ENCODE measurements around the gene FREM2.

The FREM2 gene

DNA sequence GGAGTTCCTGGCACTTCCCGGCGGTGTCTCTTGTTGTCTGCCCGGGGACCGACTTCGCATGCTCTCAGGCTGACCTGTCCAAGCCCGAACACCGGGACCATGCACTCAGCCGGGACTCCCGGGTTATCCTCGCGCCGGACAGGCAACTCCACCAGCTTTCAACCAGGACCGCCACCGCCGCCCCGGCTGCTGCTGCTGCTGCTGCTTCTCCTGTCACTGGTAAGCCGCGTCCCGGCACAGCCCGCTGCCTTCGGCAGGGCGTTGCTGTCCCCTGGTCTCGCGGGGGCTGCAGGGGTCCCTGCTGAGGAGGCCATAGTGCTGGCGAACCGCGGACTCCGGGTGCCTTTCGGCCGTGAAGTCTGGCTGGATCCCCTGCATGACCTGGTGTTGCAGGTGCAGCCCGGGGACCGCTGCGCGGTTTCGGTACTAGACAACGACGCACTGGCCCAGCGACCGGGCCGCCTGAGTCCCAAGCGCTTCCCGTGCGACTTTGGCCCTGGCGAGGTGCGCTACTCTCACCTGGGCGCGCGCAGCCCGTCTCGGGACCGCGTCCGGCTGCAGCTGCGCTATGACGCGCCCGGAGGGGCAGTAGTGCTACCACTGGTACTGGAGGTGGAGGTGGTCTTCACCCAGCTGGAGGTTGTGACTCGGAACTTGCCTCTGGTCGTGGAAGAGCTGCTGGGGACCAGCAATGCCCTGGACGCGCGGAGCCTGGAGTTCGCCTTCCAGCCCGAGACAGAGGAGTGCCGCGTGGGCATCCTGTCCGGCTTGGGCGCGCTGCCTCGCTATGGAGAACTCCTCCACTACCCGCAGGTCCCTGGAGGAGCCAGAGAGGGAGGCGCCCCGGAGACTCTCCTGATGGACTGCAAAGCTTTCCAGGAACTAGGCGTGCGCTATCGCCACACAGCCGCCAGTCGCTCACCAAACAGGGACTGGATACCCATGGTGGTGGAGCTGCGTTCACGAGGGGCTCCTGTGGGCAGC, 661 bp downstream of the FREM2 start:
- DNase-seq (ENCODE audit: low spot score), result no peak

DNA sequence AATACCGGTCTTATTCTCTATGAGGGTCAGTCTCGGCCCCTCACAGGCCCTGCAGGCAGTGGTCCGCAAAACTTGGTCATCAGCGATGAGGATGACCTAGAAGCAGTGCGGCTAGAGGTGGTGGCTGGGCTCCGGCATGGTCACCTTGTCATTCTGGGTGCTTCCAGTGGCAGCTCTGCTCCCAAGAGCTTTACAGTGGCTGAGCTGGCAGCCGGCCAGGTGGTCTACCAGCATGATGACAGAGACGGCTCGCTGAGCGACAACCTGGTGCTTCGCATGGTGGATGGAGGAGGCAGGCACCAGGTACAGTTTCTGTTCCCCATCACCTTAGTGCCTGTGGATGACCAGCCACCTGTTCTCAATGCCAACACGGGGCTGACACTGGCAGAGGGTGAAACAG, 1.8 kb downstream of the FREM2 start:
- no peak for DNase-seq (ENCODE audit: low spot score)

DNA sequence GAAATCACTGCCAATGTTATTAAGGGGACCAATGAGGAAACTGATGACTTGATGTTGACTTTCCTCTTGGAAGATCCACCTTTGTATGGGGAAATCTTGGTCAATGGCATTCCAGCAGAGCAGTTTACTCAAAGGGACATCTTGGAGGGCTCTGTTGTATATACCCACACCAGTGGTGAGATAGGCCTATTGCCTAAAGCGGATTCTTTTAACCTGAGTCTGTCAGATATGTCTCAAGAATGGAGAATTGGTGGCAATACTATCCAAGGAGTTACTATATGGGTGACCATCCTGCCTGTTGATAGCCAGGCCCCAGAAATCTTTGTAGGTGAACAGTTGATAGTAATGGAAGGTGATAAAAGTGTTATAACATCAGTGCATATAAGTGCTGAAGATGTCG, 3.4 kb downstream of the FREM2 start:
- DNase-seq (ENCODE audit: low spot score), result no peak

DNA sequence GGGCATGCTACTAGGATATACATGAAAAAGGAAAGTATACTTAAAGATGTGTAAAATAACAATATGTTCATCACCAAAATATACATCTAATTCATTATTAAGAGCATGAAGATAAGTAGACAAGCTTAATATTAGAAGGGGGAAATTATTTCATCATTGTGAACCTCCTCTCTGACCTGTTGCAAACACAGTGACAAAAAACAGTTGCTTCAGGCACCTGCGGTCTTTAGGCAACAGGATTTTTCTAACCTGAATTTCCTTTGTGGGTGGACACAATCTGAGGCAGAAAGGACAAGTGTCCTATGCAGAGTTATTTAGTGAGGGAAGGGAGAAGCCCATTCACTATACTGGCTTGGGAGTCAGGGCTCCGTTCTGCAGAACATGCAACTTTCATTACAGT, 6.3 kb downstream of the FREM2 start:
- no peak for DNase-seq (ENCODE audit: low spot score)

DNA sequence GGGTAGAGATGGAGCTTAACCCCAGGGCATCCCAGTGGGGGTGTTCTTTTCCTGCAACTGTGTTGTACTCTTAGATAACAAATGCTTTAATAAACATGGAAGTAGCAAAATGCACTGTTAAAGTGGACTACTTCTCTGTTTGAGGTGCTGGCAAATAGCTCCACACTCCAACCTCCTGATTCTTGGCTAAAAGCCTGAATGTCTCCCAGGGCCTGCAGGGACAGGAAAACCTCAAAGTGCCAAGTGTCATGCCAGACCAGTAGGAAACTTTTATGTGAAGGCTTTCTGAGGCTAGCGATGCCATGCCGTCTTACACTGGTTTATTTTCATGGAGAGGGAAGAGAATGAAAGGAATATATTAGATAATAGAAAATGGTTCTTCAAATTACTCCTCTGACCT, 6.8 kb downstream of the FREM2 start:
- DNase-seq (ENCODE audit: low spot score), result no peak

DNA sequence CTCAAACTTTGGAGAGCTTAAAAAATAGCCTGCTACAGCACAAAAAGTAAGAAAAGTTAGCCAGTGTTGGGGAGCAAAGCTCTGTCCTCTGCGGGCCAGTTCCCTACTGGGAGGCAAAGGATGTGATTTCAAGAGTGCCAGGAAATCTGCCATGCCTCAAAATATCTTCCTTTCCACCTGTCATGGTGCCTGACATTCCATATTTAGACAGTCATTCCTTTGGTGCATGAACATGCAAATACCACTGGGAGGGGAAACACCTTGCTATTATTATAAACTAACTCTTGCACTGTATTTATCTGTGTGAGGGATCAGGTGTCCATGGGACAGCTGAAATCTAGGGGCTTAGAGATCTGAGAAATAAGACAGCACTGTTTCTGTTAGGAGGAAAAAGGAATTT, 10.3 kb downstream of the FREM2 start:
- DNase-seq (ENCODE audit: low spot score), result no peak

DNA sequence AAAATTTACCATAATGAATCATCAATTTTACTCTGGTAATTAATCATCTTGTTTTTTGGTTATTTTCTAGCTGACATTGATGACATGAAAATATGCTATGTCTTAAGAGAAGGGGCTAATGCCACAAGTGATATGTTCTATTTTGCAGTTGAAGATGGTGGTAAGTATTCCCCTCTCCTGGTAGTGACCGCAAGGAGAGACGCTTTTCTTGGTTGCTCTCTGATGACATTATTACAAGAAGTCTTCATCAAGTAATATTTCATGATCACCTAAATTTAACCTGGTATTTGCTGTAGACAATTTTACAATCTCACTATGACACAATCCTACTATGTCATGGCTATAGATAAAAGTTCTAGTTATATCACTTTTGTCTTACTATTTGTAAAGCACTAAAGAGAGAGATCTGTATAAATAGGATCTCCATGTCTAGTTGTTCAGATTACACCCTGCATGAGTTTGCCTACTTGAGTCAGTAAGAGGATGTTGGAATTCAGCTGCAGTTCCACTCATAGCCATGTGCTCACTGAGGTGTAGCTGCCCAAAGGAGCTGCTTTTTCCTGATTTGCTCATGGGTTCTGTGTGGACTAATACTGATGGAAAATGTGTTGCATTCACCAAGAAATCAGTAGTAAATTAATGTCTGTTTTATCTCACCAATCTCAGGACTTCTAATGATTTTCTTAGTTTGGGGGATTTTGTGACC, 10.9 kb downstream of the FREM2 start:
- DNase-seq (ENCODE audit: low spot score), result no peak

DNA sequence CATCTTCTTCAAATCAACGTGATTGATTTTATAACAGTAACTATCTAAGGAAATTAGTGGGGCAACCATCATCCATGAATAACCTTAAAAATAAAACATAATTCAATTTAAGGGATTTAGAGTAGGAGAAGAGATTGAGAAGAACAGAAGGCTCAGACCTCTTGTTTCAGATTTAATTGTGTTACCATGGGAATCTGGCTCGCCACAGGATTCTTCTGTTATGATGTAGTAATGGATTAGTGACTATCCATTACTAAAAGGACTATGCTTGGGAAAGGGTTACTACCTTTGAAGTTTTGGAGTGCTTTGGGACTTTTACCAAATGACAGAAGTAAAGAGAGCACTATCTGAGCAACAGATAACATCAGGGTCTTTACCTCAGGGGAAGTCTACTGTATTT, 13.2 kb downstream of the FREM2 start:
- DNase-seq (ENCODE audit: low spot score), result no peak

DNA sequence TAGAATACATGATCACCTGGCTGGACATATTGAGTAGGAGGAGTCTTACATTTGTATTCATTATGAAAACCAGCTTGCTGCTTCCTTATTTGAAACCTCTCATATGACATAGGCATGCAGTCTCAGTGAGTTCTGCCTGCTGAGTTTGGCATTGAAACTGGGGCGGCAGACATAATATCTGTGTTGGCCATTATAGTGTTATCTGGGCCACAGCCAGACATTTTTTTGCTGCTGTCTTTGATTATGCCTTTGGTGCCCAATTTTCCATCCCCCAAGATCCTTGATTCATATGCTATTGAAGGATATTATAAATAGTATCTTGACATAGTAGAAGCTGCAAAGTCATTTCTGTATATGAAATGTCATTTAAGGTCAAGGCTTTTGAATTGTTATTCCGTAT, 15.8 kb downstream of the FREM2 start:
- no peak for DNase-seq (ENCODE audit: low spot score)

DNA sequence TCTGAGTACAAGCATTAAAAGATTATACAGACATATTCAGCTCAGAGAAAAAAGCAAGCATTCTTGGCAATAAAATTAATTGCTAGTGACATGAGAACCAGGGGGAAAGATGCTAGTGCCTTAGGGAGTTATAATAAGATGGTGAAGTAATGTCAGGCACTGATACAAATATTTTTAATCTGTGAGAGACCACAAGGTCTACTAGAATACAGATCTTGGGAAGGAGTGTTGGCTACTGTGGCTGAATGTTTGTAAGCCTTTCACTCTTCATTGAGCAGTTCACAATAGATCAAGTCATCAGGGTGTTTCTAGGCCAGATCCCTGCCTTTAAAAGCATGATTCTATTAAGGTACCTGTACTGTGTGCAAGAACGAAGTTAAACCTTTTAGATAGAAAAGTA, 16.4 kb downstream of the FREM2 start:
- DNase-seq (ENCODE audit: low spot score), result no peak

DNA sequence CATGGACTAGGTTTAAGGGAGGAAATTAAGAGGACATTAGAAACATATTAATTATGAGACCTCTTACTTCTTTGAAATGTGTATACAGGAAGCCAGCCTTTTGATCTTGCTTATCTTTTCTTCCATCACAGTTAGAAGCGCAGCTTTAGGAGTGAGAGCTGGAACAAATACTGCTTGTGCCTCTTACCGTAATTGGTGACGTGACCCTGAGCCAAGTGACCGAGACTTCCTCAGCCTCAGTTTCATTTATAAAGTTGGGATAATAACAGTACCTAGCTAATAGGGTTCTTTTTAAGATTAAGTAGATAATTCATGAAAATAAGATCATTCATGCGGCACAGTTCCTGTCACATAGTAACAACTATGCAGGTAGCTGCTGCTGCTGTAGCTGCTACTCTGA, 18.5 kb downstream of the FREM2 start:
- DNase-seq (ENCODE audit: low spot score), result no peak

DNA sequence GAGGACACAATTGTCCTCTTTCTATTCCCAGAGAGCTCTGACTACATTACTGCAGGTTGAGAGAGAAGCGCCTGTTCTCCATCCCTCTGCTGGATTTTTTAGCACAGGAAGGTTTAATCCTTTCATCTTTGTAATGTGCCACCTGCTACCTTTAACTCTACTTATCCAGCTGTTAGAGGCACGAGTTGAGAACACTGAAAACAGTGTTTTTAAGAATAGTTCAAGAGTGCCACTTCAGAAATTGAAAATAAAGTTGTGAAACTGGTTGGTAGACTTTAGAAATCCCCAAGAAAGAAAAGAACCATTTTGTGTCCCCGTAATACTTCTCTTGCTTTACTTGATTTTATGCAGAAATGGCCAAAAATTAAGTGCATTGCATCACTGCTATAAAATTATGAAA, 20.6 kb downstream of the FREM2 start:
- no peak for DNase-seq (ENCODE audit: low spot score)

DNA sequence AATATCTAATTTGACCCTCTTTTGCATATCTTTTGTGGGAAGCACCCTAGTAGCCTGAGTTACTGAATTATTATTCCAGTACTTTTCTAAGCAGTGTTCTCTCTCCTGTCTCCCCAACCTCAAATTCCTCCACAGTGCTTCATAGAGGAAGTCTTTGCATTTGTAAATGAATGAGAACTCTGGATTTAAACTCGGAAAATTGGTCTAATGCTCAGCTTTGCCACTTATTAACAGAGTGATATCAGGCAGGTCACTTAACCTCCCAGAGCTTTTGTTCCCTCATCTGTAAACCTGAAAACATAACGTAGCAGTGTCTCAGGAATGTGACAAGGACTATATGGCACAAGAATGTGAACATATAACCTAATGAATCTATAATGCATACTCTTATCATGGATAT, 26.2 kb downstream of the FREM2 start:
- no peak for DNase-seq (ENCODE audit: low spot score)

DNA sequence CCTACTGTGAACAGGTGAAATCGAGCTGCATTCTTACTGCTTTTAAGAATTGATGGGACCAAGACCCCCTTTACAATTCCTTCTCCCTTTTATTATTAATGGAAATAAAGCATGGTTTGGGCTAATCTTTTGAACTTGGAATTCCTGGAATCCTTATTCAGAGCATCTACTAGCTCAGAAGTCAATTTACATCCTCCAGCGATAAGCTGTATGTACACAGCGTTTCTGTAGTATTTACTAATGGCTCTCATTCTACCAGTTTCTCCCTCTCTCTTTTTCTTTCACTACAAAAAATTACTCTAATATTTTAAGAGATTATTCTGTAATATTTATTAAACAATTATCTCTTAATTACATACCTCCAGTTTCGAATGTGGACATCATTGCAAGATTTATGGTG, 31.5 kb downstream of the FREM2 start:
- no peak for DNase-seq (ENCODE audit: low spot score)

DNA sequence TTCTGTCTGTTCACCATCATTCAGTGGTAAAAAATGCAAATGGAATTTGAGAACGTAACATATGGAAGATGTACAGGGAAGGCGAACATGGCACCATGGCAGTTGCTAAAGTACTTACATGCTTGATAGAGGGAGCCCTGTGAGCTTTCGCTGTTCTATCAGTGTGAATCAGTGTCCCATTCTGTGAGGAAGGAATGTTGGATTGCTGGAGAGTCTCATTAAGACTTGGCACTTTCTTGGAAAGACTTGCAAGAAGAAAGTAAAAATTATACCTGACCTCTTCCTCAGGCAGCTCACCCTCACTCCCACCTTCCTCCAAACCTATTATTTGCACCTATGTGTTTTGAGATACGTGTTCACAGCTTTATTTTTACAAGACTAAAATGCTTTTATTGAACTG, 43.5 kb downstream of the FREM2 start:
- DNase-seq (ENCODE audit: low spot score), result no peak

DNA sequence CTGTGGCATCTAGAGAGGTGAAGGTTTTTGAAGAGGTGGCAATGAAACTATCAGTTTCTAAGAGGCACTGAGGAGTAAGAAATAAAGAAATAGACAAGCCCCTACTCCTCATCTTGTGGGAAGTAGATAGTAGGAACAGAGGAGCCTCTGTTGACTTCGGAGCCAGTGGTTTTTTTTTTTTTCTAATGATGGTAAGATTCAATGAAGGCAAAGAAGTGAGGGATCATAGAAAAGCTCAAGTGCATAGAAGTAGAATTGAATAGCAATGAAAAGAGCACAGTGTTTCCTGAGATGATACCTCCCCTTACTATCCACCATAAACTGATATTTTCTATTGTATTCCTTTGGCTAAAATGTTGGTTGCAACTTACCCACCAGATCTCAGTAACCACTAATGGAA, 46.3 kb downstream of the FREM2 start:
- no peak for DNase-seq (ENCODE audit: low spot score)

DNA sequence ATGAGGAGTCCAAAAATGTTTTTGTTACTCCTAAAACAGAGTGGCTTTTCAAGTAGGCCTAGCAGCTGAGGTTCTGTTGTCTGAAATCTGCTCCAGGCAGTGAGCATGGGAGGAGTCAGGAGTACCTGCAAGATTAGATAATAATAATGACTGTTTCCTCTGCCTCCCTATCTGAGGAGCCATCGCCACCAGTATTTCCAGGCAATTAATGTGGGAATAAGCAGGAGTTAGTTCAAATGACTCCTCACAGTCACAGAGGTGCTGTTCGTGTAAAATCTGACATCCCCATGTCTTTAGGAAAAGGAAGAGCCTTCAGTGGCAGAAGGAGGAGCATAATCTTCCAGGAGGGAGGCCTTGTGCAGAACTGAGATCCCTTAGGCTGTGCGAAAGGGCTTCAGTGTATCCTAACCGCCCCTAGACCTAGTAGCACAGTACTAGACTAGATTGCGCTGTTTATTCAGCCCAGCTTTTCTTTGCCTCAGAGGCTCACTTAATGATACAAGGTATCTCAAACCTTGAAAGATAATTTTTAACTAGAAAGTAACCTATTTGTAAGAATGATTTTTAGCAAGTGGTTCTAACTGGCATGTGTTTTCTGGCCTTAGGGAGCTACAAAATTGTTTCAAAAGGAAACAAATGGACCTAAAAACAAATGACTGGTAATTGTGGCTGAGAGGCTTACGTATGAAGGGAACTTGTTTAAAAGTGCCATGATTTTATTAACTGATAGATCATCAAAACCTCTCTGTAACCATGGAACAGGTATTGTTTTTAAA, 49.0 kb downstream of the FREM2 start:
- DNase-seq (ENCODE audit: low spot score), result no peak

DNA sequence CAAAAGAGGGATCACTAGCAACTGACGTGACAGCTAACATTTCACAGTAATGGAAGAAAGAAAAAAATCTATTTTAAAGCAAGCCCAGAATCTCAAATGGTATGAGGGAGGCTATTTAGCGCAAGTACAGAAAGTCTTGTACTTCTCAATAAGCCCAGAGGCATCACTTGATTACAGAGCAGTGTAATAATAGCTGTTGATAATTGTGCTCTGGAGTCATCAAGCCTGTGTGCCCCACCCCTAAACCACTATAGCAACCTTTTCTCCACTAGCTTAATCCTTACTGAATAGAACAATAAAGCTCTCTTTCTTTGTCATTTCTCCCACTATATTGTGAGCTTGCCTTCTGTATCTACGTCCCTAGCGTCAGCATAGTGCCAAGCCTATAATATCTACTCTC, 56.6 kb downstream of the FREM2 start:
- DNase-seq (ENCODE audit: low spot score), result no peak

DNA sequence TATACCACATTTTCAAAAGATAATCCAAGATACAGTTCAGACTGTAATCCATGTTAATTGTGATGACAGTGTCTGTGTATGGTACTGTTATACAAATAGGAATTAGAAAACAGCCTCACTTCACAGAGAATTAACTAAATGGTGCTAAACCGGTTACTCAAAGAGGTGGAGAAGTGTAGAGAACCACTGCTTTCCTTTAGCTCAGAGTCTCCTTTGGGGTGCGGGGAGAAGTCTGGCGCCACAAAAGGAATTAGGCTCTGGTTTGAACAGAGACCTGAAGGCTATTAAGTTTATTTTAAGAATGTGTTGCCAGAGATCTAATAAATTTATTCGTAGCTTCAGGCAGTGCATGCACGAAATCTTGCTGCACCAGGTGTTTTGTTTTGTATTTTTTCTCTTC, 65.8 kb downstream of the FREM2 start:
- no peak for DNase-seq (ENCODE audit: low spot score)

DNA sequence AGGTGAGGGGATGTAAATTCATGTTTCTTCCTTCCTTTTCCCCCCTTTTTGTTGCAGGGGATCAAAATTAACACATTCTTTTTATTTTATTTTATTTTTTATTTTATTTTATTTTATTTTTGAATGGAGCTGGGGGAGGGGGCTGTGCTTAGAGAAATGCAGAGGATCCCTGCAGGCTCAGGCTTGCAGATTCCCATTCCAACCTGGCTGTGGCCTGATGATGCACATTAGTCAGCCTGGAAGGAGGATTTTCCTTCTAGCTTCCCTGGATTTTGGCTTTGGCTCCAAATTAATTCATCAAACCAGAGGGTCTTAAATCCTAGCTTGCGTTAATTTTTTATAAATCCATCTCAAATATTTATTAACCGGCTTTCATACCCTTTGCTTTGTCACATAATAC, 67.0 kb downstream of the FREM2 start:
- no peak for DNase-seq (ENCODE audit: low spot score)

DNA sequence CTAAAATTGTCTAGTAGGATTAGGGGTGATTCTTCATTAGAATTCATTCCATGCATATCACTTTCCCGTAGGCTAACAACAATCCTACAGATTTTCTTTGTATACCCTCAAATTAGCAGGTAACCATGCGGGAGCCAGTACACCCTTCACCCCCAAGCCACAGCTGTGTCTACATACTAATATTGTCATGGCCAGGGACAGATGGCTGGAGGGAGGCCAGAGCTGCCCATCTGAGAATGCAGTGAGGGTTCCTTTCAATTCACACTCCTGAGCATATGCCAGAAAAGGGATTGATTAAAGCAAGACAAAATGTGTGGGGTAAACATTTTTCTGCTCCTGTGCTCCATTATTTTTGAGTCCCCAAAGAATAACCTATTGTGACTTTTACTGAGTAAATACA, 68.9 kb downstream of the FREM2 start:
- no peak for DNase-seq (ENCODE audit: low spot score)

DNA sequence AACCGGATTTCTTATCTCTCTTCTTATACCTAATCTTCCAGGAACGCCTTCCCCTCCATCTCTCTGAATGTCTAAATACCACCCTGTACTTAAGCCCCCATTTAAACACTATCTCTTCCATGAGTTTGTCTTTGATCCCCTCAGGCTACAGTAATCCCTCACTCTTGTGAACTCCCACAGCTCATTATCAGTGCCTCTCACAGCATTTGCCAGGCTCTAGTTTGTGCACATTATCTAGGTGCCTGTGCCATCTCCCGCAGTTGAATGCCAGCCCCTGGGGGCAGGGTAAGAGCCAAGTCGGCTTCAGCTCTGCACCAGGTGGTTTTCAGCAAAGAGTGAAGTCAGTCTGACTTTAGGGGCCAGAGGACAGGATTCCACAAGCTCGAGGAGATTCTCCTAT, 71.4 kb downstream of the FREM2 start:
- no peak for DNase-seq (ENCODE audit: low spot score)

DNA sequence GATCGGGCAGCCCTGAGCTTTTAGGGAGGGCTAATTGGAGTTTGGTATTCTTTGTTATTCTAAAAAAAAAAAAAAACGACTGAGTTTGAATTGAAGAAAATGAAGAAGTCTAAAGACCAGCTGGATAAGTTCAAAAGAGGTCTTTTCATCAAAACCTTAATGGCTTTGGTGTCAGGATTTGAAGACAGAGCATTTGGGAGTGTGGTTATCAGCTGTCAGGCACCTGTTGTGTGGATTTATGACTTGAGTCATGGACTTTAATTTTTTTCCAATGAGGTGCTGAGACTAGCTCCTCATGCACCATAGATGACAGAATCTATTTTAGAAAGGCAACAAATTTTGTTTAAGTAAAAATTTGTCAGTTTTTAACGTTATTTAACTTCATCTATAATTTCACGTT, 72.5 kb downstream of the FREM2 start:
- DNase-seq (ENCODE audit: low spot score), result no peak

Data from putamen (tissue), 1 donor.